Fibroblast of lung (primary cell): ENCODE measurements around the gene POLG2.

Experiments used
- EZH2 ChIP-seq: IDR thresholded peaks from 2 replicates; pipeline ENCODE4 v1.5.1; 2012; ENCODE audit warnings: low read length, control low read depth, mild to moderate bottlenecking; ENCODE audit errors: missing control alignments
- TF ChIP-seq, protein P1 (sequence below), 2 donors: IDR thresholded peaks in 1 of 2; conservative IDR thresholded peaks in 1 of 2; 1 replicate in 1 of 2; 2 replicates in 1 of 2; pipeline ENCODE4 v1.5.1; 2011 to 2012; ENCODE audit warnings: low read length in 2 of 2, control low read depth in 1 of 2, inconsistent platforms in 1 of 2, low read depth in 1 of 2, mild to moderate bottlenecking in 1 of 2

DNA sequence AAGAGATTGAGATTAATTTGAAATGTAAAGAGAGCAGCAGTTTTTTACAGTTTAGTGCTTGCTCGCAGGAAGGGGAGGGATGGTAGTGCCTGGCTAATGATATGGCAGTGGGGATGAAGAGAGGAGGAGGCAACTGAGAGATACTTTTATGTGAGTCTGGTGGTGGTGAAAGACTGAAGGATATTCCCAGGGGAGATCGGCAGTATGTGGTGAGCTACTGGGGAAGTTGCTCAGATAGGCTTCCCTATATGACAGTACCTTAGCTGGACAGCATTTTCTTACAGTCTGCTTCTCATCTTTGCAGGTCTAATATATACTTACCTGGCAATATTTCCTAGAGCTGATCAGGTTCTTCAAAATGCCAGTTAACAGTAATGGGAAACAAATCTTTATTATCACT lies 18.6 kb upstream of the POLG2 start:
- TF ChIP-seq, protein P1, sequence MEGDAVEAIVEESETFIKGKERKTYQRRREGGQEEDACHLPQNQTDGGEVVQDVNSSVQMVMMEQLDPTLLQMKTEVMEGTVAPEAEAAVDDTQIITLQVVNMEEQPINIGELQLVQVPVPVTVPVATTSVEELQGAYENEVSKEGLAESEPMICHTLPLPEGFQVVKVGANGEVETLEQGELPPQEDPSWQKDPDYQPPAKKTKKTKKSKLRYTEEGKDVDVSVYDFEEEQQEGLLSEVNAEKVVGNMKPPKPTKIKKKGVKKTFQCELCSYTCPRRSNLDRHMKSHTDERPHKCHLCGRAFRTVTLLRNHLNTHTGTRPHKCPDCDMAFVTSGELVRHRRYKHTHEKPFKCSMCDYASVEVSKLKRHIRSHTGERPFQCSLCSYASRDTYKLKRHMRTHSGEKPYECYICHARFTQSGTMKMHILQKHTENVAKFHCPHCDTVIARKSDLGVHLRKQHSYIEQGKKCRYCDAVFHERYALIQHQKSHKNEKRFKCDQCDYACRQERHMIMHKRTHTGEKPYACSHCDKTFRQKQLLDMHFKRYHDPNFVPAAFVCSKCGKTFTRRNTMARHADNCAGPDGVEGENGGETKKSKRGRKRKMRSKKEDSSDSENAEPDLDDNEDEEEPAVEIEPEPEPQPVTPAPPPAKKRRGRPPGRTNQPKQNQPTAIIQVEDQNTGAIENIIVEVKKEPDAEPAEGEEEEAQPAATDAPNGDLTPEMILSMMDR (conservative IDR thresholded peaks at IDR 0.05 in 1 of 2, IDR thresholded peaks at IDR 0.05 in 1 of 2; ENCODE audit: low read depth in 1 of 2, low read length in 2 of 2) = no peak
- no peak for TF ChIP-seq EZH2
